Mesenchymal stem cell (in vitro differentiated cells and primary cell): ENCODE data around the gene FARP1.
"Not testable (repeated sequence)": the region's sequence is repeated elsewhere in the genome, so short reads cannot be mapped to it uniquely, and the experiment has no call there.

Experiments
- DNase-seq: peaks from one replicate; pipeline ENCODE4 v3.0.0-alpha.2; 2013
- H2AFZ ChIP-seq: one replicate; pipeline ENCODE4 v1.6.1; 2013; ENCODE audit warnings: low read depth, mild to moderate bottlenecking, control low read depth, inconsistent platforms, low read length, moderate library complexity
- H2AK5ac ChIP-seq: 2 replicates; pipeline ENCODE4 v1.6.1; 2013; ENCODE audit warnings: low read length, moderate library complexity, mild to moderate bottlenecking, inconsistent platforms; ENCODE audit not compliant: severe bottlenecking
- H2BK120ac ChIP-seq: one replicate; pipeline ENCODE4 v1.6.1; 2013; ENCODE audit warnings: low read depth, mild to moderate bottlenecking, inconsistent platforms, low read length, moderate library complexity
- H2BK12ac ChIP-seq, 2 experiments: one replicate each; pipeline ENCODE4 v1.6.1; 2013; ENCODE audit warnings: inconsistent platforms in 2 of 2, low read length in 2 of 2, mild to moderate bottlenecking in 2 of 2, moderate library complexity in 2 of 2, control low read depth in 1 of 2
- H2BK15ac ChIP-seq: one replicate; pipeline ENCODE4 v1.6.1; 2013; ENCODE audit warnings: mild to moderate bottlenecking, low read depth, inconsistent platforms; ENCODE audit not compliant: poor library complexity, severe bottlenecking
- H2BK5ac ChIP-seq: 2 replicates; pipeline ENCODE4 v1.6.1; 2013; ENCODE audit warnings: low read depth, mild to moderate bottlenecking, low read length, control low read depth, inconsistent platforms; ENCODE audit not compliant: poor library complexity, severe bottlenecking
- H3K14ac ChIP-seq, 2 experiments: one replicate each; pipeline ENCODE4 v1.6.1; 2013; ENCODE audit warnings: inconsistent platforms in 2 of 2, low read length in 2 of 2, control low read depth in 1 of 2, mild to moderate bottlenecking in 1 of 2, moderate library complexity in 1 of 2
- H3K18ac ChIP-seq, 2 experiments: one replicate each; pipeline ENCODE4 v1.6.1; 2013; ENCODE audit warnings: inconsistent platforms in 2 of 2, low read length in 2 of 2, control low read depth in 1 of 2, low read depth in 1 of 2, mild to moderate bottlenecking in 1 of 2
- H3K23ac ChIP-seq, 2 experiments: one replicate each; pipeline ENCODE4 v1.6.1; 2013; ENCODE audit warnings: inconsistent platforms in 2 of 2, low read length in 2 of 2, mild to moderate bottlenecking in 2 of 2, moderate library complexity in 2 of 2, control low read depth in 1 of 2
- H3K27ac ChIP-seq: 2 replicates; pipeline ENCODE4 v1.5.1; 2013; ENCODE audit warnings: mild to moderate bottlenecking, moderate library complexity, low read length, control low read depth, inconsistent platforms; ENCODE audit not compliant: poor library complexity, severe bottlenecking
- H3K27me3 ChIP-seq, 2 experiments: 2 replicates each; pipeline versions ENCODE4 v1.6.1 to v1.7.0; 2013; ENCODE audit warnings: low read length in 2 of 2, mild to moderate bottlenecking in 2 of 2, moderate library complexity in 2 of 2, control low read depth in 1 of 2, inconsistent platforms in 1 of 2; ENCODE audit not compliant: control insufficient read depth in 1 of 2, insufficient read depth in 1 of 2
- H3K36me3 ChIP-seq, 2 experiments: 2 replicates each; pipeline versions ENCODE4 v1.6.1 to v1.7.0; 2013; ENCODE audit warnings: low read length in 2 of 2, control low read depth in 1 of 2, inconsistent platforms in 1 of 2, low read depth in 1 of 2, mild to moderate bottlenecking in 1 of 2; ENCODE audit not compliant: insufficient read depth in 2 of 2, control insufficient read depth in 1 of 2
- H3K4ac ChIP-seq, 2 experiments: one replicate each; pipeline ENCODE4 v1.6.1; 2013; ENCODE audit warnings: inconsistent platforms in 2 of 2, low read length in 2 of 2, mild to moderate bottlenecking in 2 of 2, moderate library complexity in 2 of 2, control low read depth in 1 of 2, low read depth in 1 of 2
- H3K4me1 ChIP-seq: 2 replicates; pipeline ENCODE4 v1.6.1; 2013; ENCODE audit warnings: low read depth, low read length, control low read depth; ENCODE audit not compliant: control insufficient read depth, insufficient read depth
- H3K4me2 ChIP-seq: 2 replicates; pipeline ENCODE4 v1.6.1; 2013; ENCODE audit warnings: low read length, mild to moderate bottlenecking, inconsistent platforms; ENCODE audit not compliant: poor library complexity, severe bottlenecking
- H3K4me3 ChIP-seq, 2 experiments: 2 replicates each; pipeline versions ENCODE4 v1.5.1 to v1.7.0; 2013; ENCODE audit warnings: low read length in 2 of 2, mild to moderate bottlenecking in 2 of 2, control low read depth in 1 of 2, low read depth in 1 of 2; ENCODE audit not compliant: insufficient read depth in 1 of 2
- H3K79me1 ChIP-seq: replicated peaks from 2 replicates; pipeline ENCODE4 v1.6.1; 2013; ENCODE audit warnings: mild to moderate bottlenecking, control low read depth, low read length, inconsistent platforms; ENCODE audit not compliant: poor library complexity, severe bottlenecking
- H3K9ac ChIP-seq: 2 replicates; pipeline ENCODE4 v1.7.0; 2013; ENCODE audit warnings: mild to moderate bottlenecking, low read length, moderate library complexity
- H3K9me3 ChIP-seq: 2 replicates; pipeline ENCODE4 v1.7.0; 2013; ENCODE audit warnings: mild to moderate bottlenecking, low read length; ENCODE audit not compliant: control insufficient read depth
- H4K8ac ChIP-seq: one replicate; pipeline ENCODE4 v1.6.1; 2013; ENCODE audit warnings: inconsistent platforms, mild to moderate bottlenecking, low read length, moderate library complexity
- H4K91ac ChIP-seq: one replicate; pipeline ENCODE4 v1.6.1; 2013; ENCODE audit warnings: mild to moderate bottlenecking, low read length, inconsistent platforms
- WGBS: methylation state at CpG from one replicate; pipeline ENCODE4 v1.1.7; 2013; ENCODE audit warnings: mixed read lengths; 5-methylcytosine and 5-hydroxymethylcytosine counted together

FARP1 gene

DNA sequence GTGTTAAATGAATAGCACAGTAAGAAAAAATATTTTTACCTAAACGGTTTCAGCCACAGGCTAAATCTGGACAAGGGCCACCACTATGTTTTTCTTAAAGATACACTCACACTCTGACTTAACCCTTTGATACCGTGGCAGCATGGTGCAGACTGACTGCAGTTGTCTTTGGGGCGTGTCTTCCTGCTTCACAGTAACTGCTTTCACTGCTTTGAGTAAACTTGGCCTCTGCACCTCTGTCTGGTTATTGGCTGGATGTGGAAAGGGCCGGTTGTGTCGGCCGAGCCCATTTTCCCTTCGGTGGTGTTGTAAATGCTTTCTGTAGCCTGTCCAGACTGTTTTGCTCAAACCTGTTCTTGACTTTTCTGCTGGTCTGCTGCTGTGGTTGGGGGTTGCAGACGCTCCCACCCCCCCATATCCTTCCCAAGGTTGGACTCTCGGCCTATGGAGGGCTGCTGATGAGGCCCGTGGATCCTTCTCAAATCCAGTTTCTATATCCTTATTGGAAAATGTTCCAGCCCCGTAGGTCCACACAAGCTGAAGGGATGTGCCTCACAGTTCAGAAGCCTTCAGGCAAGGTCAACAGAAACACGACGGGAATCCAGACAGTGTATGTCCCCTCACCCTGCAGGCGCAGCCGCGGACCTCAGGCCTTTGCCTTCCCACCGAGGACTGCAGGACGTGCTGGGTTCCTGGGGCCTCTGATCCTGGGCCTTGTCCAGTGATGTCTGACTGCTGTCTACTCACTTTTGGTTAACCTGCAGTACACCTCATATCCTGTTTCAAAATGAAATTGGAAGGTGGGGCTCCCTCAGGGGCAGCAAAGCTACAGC lies 124.4 kb downstream of the FARP1 start:
- no peak overlapping the region for H2BK15ac ChIP-seq
- H2BK120ac ChIP-seq = no peak overlapping the region
- H3K27ac ChIP-seq = peak overlapping the region; percentile 43
- no peak overlapping the region for H2BK12ac ChIP-seq
- 85% methylated on average over 17 of the region's 18 CpGs for WGBS
- H3K9ac ChIP-seq = no peak overlapping the region
- H3K36me3 ChIP-seq = no peaks in the 10 kb centered on the region
- H3K79me1 ChIP-seq = peaks cover 14% of the 10 kb centered on the region
- H3K4me2 ChIP-seq = peak overlapping the region; percentile 17
- H3K4ac ChIP-seq = no peak overlapping the region
- peak overlapping the region in 1 of 2 experiments; percentile 73 for H3K18ac ChIP-seq
- H3K4me3 ChIP-seq = peak overlapping the region in 1 of 2 experiments; percentile 37
- H3K23ac ChIP-seq = no peak overlapping the region
- DNase-seq = peak; percentile 74
- peak overlapping the region; percentile 81 for H4K8ac ChIP-seq
- peak overlapping the region; percentile 15 for H2BK5ac ChIP-seq
- no peak overlapping the region for H2AFZ ChIP-seq
- H3K4me1 ChIP-seq = peaks cover 19% of the 10 kb centered on the region
- no peaks in the 10 kb centered on the region for H3K27me3 ChIP-seq
- peak overlapping the region; percentile 58 for H2AK5ac ChIP-seq
- H4K91ac ChIP-seq = peak overlapping the region; percentile 79
- H3K9me3 ChIP-seq = no peaks in the 10 kb centered on the region
- no peak overlapping the region for H3K14ac ChIP-seq

DNA sequence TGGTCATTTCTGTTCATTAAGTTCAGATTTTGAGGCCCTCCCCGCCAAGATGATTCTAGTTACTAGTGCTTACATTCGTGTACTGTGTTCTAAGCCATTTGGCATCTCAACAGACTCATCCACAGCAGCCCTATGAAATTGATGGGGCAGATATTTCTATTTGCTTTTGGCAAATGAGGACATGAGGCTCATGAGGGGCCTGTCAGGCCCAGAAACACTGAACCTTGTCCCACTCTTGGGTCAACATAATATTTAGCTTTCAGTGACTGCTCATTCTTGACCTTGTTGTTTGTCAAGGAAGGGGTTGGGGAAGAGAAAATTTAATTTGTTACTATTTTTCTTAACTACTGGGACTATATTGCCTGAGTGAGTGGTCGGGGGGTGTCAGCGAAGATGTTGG lies 126.5 kb downstream of the FARP1 start:
- H3K14ac ChIP-seq = no peak overlapping the region
- no peak for DNase-seq
- WGBS = 100% methylated on average over 4 of the region's 4 CpGs
- no peak overlapping the region for H2AK5ac ChIP-seq
- no peak overlapping the region for H2BK5ac ChIP-seq
- H2AFZ ChIP-seq = no peak overlapping the region
- H3K4me1 ChIP-seq = peaks cover 19% of the 10 kb centered on the region
- no peaks in the 10 kb centered on the region for H3K36me3 ChIP-seq
- H2BK12ac ChIP-seq = no peak overlapping the region
- no peaks in the 10 kb centered on the region for H3K27me3 ChIP-seq
- H2BK120ac ChIP-seq = no peak overlapping the region
- no peak overlapping the region for H3K23ac ChIP-seq
- no peak overlapping the region for H3K4me2 ChIP-seq
- no peak overlapping the region for H2BK15ac ChIP-seq
- no peak overlapping the region for H3K27ac ChIP-seq
- peaks cover 20% of the 10 kb centered on the region for H3K79me1 ChIP-seq
- H3K9ac ChIP-seq = no peak overlapping the region
- H3K4me3 ChIP-seq = no peak overlapping the region
- H3K4ac ChIP-seq = no peak overlapping the region
- no peak overlapping the region for H4K91ac ChIP-seq
- peak overlapping the region in 1 of 2 experiments; percentile 11 for H3K18ac ChIP-seq
- H3K9me3 ChIP-seq = no peaks in the 10 kb centered on the region
- no peak overlapping the region for H4K8ac ChIP-seq

DNA sequence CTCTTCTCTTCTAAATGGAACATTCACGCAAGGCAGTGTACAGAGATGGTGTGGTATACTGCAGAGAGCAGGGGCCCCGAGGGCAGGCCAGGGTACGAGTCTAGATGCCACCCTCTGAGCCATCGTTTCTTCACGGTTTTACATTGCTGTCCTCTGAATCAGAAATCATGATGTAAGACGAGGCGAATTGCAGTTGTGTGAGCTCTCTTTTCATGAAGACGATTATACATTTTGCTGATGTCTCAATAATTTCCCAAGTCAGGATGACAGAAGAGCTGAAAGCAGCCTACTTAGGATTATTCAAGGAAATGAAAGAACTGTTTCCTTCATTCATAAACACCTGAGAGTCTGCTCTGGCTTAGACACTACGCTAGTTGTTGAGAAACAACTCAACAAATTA lies 127.9 kb downstream of the FARP1 start:
- Histone ChIP-seq H2BK15ac (no peak overlapping the region), H3K18ac (peak overlapping the region in 1 of 2 experiments; percentile 57), H2AFZ (no peak overlapping the region), H4K91ac (no peak overlapping the region), H3K14ac (no peak overlapping the region), H3K79me1 (peaks cover 17% of the 10 kb centered on the region), H3K4me1 (peaks cover 19% of the 10 kb centered on the region), H3K4me3 (no peak overlapping the region), H3K23ac (no peak overlapping the region), H3K4ac (no peak overlapping the region), H3K9me3 (no peaks in the 10 kb centered on the region), H3K9ac (no peak overlapping the region), H2BK12ac (no peak overlapping the region), H2BK5ac (no peak overlapping the region), H3K4me2 (no peak overlapping the region), H3K27me3 (no peaks in the 10 kb centered on the region), H2AK5ac (no peak overlapping the region), H4K8ac (no peak overlapping the region), H2BK120ac (no peak overlapping the region), H3K36me3 (no peaks in the 10 kb centered on the region), H3K27ac (no peak overlapping the region)
- DNase-seq = peak; percentile 34
- WGBS = 93% methylated on average over 9 of the region's 9 CpGs

DNA sequence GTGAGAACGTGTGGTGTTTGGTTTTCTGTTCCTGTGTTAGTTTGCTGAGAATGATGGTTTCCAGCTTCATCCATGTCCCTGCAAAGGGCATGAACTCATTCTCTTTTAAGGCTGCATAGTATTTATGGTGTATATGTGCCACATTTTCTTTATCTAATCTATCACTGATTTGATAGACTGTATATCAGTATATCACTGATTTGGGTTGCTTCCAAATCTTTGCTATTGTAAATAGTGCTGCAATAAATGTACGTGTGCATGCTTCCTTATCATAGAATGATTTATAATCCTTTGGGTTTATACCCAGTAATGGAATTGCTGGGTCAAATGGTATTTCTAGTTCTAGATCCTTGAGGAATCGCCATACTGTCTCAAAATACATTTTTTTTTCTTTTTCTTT lies 128.8 kb downstream of the FARP1 start:
- not testable (repeated sequence) for H3K4me3 ChIP-seq, H3K9ac ChIP-seq, DNase-seq, H3K4ac ChIP-seq, H2BK120ac ChIP-seq, H3K27me3 ChIP-seq, H3K4me2 ChIP-seq, H3K27ac ChIP-seq, H3K14ac ChIP-seq, H3K18ac ChIP-seq, H4K91ac ChIP-seq, H2AFZ ChIP-seq, H2BK15ac ChIP-seq, H3K23ac ChIP-seq, H3K9me3 ChIP-seq, H3K36me3 ChIP-seq, H2BK5ac ChIP-seq, H2AK5ac ChIP-seq, H2BK12ac ChIP-seq, H4K8ac ChIP-seq
- WGBS = 67% methylated on average over 3 of the region's 3 CpGs
- peaks cover 17% of the 10 kb centered on the region for H3K79me1 ChIP-seq
- peaks cover 16% of the 10 kb centered on the region for H3K4me1 ChIP-seq
